ENCODE measurements around the gene DIDO1.

Gene DIDO1

DNA sequence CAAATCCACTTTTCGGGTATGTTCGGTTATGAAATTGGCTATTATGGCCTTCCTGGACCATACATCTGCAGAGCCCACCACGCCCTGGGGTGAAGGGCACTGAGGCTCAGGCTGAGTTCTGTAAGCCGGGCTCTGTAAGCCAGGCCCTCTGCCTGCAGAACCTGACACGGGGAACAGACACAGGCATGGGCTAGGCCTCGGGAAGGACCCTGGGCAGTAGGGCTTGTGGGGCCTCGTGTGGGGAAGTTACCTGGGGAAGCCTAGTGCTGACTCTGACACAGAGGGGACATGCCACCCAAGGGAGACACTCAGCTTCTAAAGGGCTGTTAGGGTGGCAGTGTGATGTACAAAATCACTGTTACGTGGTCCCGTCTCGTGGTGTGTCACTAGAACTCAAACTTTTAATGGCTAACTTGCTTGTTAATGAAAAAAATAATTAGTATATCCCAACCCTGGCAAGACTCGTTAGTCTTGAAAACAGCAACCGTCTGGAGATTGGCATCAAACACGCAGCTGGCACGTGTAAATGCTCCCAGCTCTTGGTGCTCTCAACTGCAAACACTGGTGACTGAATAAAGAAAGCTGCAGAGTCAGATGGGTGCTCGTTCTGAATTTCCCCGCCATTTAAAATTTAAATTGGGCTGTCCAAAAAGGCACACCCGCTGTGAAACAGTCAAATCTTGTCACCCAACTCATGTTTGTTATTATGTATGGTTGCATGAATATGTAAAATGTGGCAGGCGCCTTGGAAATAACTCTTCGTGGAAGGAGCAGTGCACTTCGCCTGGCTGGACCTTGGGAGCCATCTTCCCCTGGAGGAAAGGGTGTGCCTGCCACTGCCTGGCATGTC is 41.0 kb downstream of the DIDO1 start:
- TF ChIP-seq, protein P1, sequence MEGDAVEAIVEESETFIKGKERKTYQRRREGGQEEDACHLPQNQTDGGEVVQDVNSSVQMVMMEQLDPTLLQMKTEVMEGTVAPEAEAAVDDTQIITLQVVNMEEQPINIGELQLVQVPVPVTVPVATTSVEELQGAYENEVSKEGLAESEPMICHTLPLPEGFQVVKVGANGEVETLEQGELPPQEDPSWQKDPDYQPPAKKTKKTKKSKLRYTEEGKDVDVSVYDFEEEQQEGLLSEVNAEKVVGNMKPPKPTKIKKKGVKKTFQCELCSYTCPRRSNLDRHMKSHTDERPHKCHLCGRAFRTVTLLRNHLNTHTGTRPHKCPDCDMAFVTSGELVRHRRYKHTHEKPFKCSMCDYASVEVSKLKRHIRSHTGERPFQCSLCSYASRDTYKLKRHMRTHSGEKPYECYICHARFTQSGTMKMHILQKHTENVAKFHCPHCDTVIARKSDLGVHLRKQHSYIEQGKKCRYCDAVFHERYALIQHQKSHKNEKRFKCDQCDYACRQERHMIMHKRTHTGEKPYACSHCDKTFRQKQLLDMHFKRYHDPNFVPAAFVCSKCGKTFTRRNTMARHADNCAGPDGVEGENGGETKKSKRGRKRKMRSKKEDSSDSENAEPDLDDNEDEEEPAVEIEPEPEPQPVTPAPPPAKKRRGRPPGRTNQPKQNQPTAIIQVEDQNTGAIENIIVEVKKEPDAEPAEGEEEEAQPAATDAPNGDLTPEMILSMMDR (IDR thresholded peaks at IDR 0.05): no peak
- Histone ChIP-seq H3K27ac (no peak overlapping the region), H3K4me3 (no peak overlapping the region)
- DNase-seq (ENCODE audit: low spot score): no peak

DNA sequence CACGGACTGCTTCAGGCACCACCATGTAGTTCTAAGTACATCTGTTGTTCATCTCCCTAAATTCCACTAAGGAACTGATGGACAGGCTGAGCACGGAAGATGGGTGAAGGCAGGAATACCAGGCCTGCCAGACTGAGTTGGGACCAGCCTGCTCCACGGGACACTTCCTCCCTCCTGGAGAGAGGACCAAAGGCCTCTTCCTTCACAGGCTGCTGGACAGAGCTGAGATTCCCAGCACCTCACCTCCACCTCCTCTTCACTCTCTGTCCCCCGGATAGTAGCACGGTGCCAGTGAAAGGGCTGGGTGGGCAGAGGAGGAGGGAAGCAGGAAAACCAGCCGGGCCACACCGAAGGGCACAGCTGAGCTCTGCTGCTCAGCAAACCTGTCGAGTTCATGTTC is 41.7 kb downstream of the DIDO1 start:
- Histone ChIP-seq H3K4me3 (no peak overlapping the region), H3K27ac (no peak overlapping the region)
- no peak for DNase-seq (ENCODE audit: low spot score)
- TF ChIP-seq, protein P1 (IDR thresholded peaks at IDR 0.05): no peak

DNA sequence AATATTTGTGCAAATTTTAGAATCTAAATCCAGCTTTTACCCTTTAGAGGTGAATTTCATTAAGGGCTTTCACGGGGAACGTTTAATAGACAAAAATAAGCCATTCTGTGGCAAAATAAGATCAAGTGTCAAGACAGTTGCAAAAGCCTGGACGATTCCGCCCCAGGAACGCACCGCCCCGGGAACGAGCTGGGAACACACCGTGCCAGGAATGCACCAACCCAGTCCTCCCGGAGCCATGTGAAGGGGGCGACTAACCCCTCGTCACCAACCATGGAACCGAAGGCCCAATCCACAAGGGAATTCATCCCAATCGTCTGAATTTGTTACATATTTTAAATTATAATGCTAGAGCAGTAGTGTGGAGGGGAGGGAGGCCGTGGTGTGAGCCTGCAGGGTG is 43.9 kb downstream of the DIDO1 start:
- DNase-seq (ENCODE audit: low spot score): no peak
- Histone ChIP-seq H3K4me3 (no peak overlapping the region), H3K27ac (no peak overlapping the region)
- TF ChIP-seq, protein P1 (IDR thresholded peaks at IDR 0.05): no peak

DNA sequence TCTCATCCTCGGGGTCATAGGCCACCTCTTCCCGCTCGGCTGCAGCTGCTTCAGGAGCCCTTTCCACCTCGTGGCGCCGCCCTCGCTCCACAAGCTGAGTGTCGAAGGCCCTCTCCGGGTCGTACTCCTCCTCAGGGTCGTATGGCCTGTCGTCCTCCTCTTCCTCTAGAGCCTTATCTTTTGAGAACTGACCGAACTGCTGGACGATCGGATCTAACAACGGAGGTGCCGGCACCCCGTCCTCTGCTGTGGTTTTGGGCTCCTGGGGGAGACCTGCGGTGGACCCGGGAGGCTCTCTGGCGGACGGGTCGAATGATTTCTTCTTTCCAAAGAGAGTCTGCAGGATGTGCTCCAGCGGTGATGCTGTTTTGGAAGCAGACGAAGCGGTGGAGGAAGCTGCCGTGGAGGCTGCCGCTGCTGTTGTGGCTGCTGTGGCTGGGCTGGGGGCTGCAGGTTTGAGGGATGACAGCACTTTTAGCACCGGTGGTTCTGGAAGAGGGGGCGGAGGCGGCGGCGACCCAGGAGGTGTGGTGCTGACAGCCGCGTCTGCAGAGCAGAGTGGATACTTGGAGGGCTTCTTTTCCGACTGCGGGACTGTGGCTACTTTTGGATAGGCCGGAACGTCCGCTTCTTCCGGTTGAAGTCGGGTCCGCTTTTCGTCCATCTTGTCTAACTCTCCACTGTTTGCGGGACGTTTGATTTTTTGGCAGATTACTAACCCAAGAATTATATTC is 44.5 kb downstream of the DIDO1 start:
- no peak for DNase-seq (ENCODE audit: low spot score)
- Histone ChIP-seq H3K27ac (no peak overlapping the region), H3K4me3 (no peak overlapping the region)
- TF ChIP-seq, protein P1 (IDR thresholded peaks at IDR 0.05): no peak

DNA sequence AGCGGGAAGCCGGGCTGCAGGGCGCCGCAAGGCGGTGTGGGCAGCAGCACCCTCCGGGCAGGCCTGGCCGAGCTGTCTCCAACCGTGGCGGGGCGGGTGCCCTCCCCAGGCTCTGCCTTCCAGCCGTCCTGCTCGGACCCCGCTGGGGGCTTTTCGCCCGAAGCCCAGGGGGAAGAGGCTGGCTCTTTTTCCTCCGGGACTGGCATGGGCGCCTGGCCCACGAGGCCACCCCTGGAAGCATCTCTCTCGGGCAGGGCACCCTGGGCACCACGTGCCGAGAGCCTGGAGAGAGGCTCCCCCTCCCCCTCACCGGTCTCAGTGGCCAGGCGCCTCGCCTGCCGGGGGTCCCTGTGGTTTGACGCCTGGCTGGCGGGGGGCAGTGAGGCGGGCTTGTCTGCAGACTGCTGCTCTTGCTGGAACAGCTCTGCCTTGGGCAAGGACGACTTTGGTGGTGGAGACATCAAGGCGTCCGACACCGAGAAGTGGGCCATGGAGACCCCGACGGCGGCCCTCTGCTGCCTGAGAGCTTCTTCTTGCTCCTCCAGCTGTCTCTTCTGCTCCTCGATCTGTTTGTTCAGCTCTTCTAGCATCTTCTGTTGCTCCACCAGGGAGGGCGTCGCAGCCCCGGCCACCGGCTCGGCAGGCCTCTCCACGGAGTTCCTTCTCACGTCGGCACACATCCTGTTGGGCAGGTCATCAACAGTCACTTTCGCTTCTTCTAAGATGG is 45.2 kb downstream of the DIDO1 start:
- TF ChIP-seq, protein P1 (IDR thresholded peaks at IDR 0.05): no peak
- H3K4me3 ChIP-seq: no peak overlapping the region
- no peak overlapping the region for H3K27ac ChIP-seq
- no peak for DNase-seq (ENCODE audit: low spot score)

DNA sequence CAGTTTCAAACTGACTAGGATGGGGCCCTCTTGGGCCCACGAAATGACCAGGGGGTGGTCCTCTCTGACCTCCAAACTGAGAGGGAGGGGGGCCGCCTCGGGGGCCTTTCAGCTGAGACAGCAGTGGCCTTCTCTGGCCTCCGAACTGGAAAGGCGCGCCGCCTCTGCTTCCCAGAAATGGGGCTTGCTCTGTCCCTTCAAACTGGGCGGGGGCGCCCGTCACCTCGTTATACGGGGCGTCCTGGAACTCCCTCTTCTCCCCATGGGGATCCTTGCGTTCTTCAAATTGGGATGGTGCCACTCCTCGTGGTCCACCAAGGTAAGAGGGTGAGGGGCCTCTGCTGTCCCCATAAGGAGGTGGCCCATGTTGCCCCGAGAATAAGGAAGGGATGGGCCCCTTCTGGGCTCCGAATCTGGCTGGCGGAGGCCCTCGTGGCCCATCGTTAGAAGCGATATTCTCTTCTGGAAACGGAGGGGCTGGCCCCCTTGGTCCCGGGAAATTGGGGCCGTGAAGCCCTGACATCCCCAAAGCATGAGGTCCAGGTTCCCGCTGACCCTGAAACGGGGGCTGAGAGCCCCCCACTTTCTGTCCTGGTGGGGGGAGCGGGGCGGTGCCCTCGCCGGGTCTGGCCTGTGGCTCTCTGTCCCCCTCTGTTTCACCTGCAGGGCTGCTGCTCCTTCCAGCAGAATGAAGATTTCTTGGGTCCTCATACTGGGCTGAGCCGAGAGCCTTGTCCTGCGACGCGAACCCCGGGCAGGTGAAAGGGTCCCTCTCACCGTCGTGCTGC is 46.0 kb downstream of the DIDO1 start:
- TF ChIP-seq, protein P1 (IDR thresholded peaks at IDR 0.05): no peak
- Histone ChIP-seq H3K4me3 (no peak overlapping the region), H3K27ac (no peak overlapping the region)
- DNase-seq (ENCODE audit: low spot score): no peak

Data from coronary artery (tissue), 2 donors.